Endothelial cell of umbilical vein (primary cell): Measurements from ENCODE around the gene CXCL17. TPM values are rescaled to one million over a fixed set of nuclear protein-coding genes. Genes with fewer than 3 reads are reported as not detected.

Experiments used
- BruUV-seq: library from RNA; stranded (reverse); fragments of 400-500 nt; replicated peaks from 2 replicates; lab custom pipeline; 2021; lab: Mats Ljungman, UMichigan
- CTCF ChIA-PET: fragments of 300-600, 350-600 bp; sonication (Branson Sonifier 250); formaldehyde crosslinking; loops from one replicate; lab custom pipeline; 2021; ENCODE audit warnings: antibody characterized with exemption, inconsistent platforms; lab: Charles Lee
- POLR2A ChIA-PET: fragments of 300-600, 350-600 bp; sonication (Branson Sonifier 250); formaldehyde crosslinking; loops from one replicate; lab custom pipeline; 2021; ENCODE audit warnings: antibody characterized with exemption, inconsistent platforms; lab: Charles Lee
- DNase-seq: peaks from one replicate; pipeline ENCODE4 v3.0.0-alpha.2; 2011; ENCODE audit warnings: low read depth, low spot score
- FAIRE-seq: peaks from 2 replicates; lab custom pipeline; 2011; peaks lifted over from hg19 to GRCh38; lab: Jason Lieb, UNC
- H2AFZ ChIP-seq: 2 replicates; pipeline ENCODE4 v1.6.0; 2012; ENCODE audit warnings: low read depth, low read length, control low read depth, inconsistent platforms
- H3K27ac ChIP-seq: 2 replicates; pipeline ENCODE4 v1.5.1; 2011; ENCODE audit warnings: low read depth, mild to moderate bottlenecking, control low read depth, low read length, moderate library complexity; ENCODE audit not compliant: insufficient read depth
- H3K27me3 ChIP-seq, 2 experiments: 2 replicates each; pipeline versions ENCODE4 v1.6.0 to v1.6.1; 2011; ENCODE audit warnings: low read length in 2 of 2, mixed read lengths in 1 of 2; ENCODE audit not compliant: control insufficient read depth in 2 of 2, insufficient read depth in 2 of 2
- H3K36me3 ChIP-seq, 2 experiments: 2 replicates in 1 of 2; 3 replicates in 1 of 2; pipeline ENCODE4 v1.5.1; 2011; ENCODE audit warnings: low read length in 2 of 2, mild to moderate bottlenecking in 1 of 2, moderate library complexity in 1 of 2; ENCODE audit not compliant: control insufficient read depth in 2 of 2, insufficient read depth in 2 of 2; ENCODE audit errors: extremely low read depth in 1 of 2
- H3K4me1 ChIP-seq: 3 replicates; pipeline ENCODE4 v1.5.1; 2011; ENCODE audit warnings: mild to moderate bottlenecking, low read length; ENCODE audit not compliant: control insufficient read depth, insufficient read depth; ENCODE audit errors: extremely low read depth
- H3K4me2 ChIP-seq: 2 replicates; pipeline ENCODE4 v1.6.1; 2011; ENCODE audit warnings: low read length, control low read depth, mixed read lengths; ENCODE audit not compliant: insufficient read depth
- H3K4me3 ChIP-seq, 3 experiments: fragments of 200-600 bp in 1 of 3; sonication (generic), shearing (Covaris generic) in 1 of 3; replicated peaks in 1 of 3; 2 replicates each; pipeline ENCODE4 v1.5.1; 2011 to 2016; ENCODE audit warnings: control low read depth in 3 of 3, low read length in 3 of 3, mild to moderate bottlenecking in 2 of 3, inconsistent platforms in 1 of 3, low read depth in 1 of 3, moderate library complexity in 1 of 3; ENCODE audit not compliant: insufficient read depth in 1 of 3
- H3K79me2 ChIP-seq: 2 replicates; pipeline ENCODE4 v1.6.0; 2012; ENCODE audit warnings: low read length, inconsistent platforms; ENCODE audit not compliant: control insufficient read depth, insufficient read depth
- H3K9ac ChIP-seq: replicated peaks from 2 replicates; pipeline ENCODE3; 2011; ENCODE audit warnings: low read length, control low read depth; ENCODE audit not compliant: insufficient read depth; ENCODE audit errors: extremely low read depth
- H3K9me1 ChIP-seq: replicated peaks from 3 replicates; pipeline ENCODE4 v1.6.0; 2011; ENCODE audit warnings: mild to moderate bottlenecking, low read length; ENCODE audit not compliant: control insufficient read depth, insufficient read depth; ENCODE audit errors: extremely low read depth
- H3K9me3 ChIP-seq: replicated peaks from 2 replicates; pipeline ENCODE4 v1.5.1; 2012; ENCODE audit warnings: low read length, inconsistent platforms; ENCODE audit not compliant: control insufficient read depth, insufficient read depth
- H4K20me1 ChIP-seq: replicated peaks from 2 replicates; pipeline ENCODE3; 2011; ENCODE audit warnings: mild to moderate bottlenecking, low read length; ENCODE audit not compliant: control insufficient read depth, insufficient read depth; ENCODE audit errors: extremely low read depth
- CTCF ChIP-seq, 2 donors: IDR thresholded peaks; 1 replicate in 1 of 2; 2 replicates in 1 of 2; pipeline ENCODE4 v1.5.1; 2011; ENCODE audit warnings: low read length in 2 of 2, mild to moderate bottlenecking in 2 of 2, moderate library complexity in 2 of 2, control low read depth in 1 of 2, inconsistent platforms in 1 of 2, low read depth in 1 of 2; ENCODE audit not compliant: insufficient read depth in 1 of 2; ENCODE audit errors: extremely low read depth in 1 of 2
- FOS ChIP-seq: IDR thresholded peaks from 2 replicates; pipeline ENCODE4 v1.6.1; 2011; ENCODE audit warnings: mild to moderate bottlenecking, low read length, moderate library complexity, borderline replicate concordance; ENCODE audit not compliant: insufficient read depth
- GATA2 ChIP-seq: IDR thresholded peaks from 2 replicates; pipeline ENCODE4 v1.7.0; 2011; ENCODE audit warnings: low read depth, mild to moderate bottlenecking, moderate library complexity, mixed read lengths, low read length; ENCODE audit not compliant: insufficient read length, insufficient read depth
- JUN ChIP-seq: IDR thresholded peaks from 2 replicates; pipeline ENCODE4 v1.6.1; 2011; ENCODE audit warnings: borderline replicate concordance, low read depth; ENCODE audit not compliant: insufficient read length, insufficient read depth
- MAX ChIP-seq: IDR thresholded peaks from 2 replicates; pipeline ENCODE4 v1.6.1; 2011; ENCODE audit not compliant: insufficient read depth, insufficient read length
- MYC ChIP-seq: IDR thresholded peaks from one replicate; pipeline ENCODE4 v1.6.1; 2011; ENCODE audit warnings: mild to moderate bottlenecking, low read depth, low read length
- POLR2A ChIP-seq: IDR thresholded peaks from 2 replicates; pipeline ENCODE4 v1.6.1; 2012; ENCODE audit warnings: low read depth, mild to moderate bottlenecking, control low read depth, low read length
- POLR2AphosphoS5 ChIP-seq: IDR thresholded peaks from 2 replicates; pipeline ENCODE4 v1.6.1; 2012; ENCODE audit warnings: low read depth, mild to moderate bottlenecking, control low read depth, low read length, moderate library complexity; ENCODE audit not compliant: insufficient read depth
- dilution Hi-C: fragments of 300-500 bp; cut with MboI; formaldehyde crosslinking; loops from one replicate; pipeline ENCODE4 v1.15.0; 2019; ENCODE audit warnings: low sequenced_read_pairs; ENCODE audit not compliant: extremely low pct_ligation_motif_present
- intact Hi-C: fragments of 100-400 bp; cut with micrococcal nuclease; formaldehyde crosslinking; loops from one replicate; pipeline ENCODE4 v1.10.0; 2022
- polyA plus RNA-seq, 4 experiments: library from polyadenylated mRNA; depleted of rRNA in 3 of 4; stranded (reverse) in 3 of 4; unstranded in 1 of 4; fragments of >200 nt; gene quantifications; 2 replicates each; pipeline versions ENCODE4 v1.2.1 to v1.2.3, GENCODE V29; 2011 to 2012; ENCODE audit warnings: missing spikeins in 1 of 4
- total RNA-seq: library from RNA; stranded (reverse); gene quantifications from 2 replicates; pipeline ENCODE4 v1.2.3, GENCODE V29; 2021

CXCL17 gene
- total and polyA plus RNA-seq, 2 donors (not counting 3 experiments of a cell fraction or from before 2014, with no cell fraction given), result not detected

- H3K27ac ChIP-seq, result no peak overlapping the region
- intact Hi-C loops (loop anchor here (2.0 kb wide), 1 partner anchor 19 kb away; no protein-coding TSS in a partner anchor), dilution Hi-C loops (no loop called here)
- H3K4me2 ChIP-seq, result no peak overlapping the region
- no peaks in the 10 kb centered on the region for H3K79me2 ChIP-seq
- peaks cover 29% of the 10 kb centered on the region for H3K4me1 ChIP-seq
- no peaks in the 10 kb centered on the region for H4K20me1 ChIP-seq
- FAIRE-seq (peak; percentile 61), DNase-seq (peak; percentile 36)
- no peaks in the 10 kb centered on the region for H3K9me3 ChIP-seq
- no peak overlapping the region for H2AFZ ChIP-seq
- no peak overlapping the region for H3K4me3 ChIP-seq
- TF ChIP-seq FOS, result no peak
- TF ChIP-seq JUN, result no peak
- no peak for TF ChIP-seq MAX
- TF ChIP-seq POLR2A, result no peak
- no peak for TF ChIP-seq GATA2
- peak; percentile 61 to 72 for TF ChIP-seq CTCF (IDR thresholded peaks at IDR 0.05; ENCODE audit: extremely low read depth in 1 of 2, insufficient read depth in 1 of 2, low read depth in 1 of 2, low read length in 2 of 2)
- no peak for TF ChIP-seq MYC
- TF ChIP-seq POLR2AphosphoS5, result no peak
- no peaks in the 10 kb centered on the region for H3K36me3 ChIP-seq
- no peak overlapping the region for H3K9ac ChIP-seq
- H3K27me3 ChIP-seq, result no peaks in the 10 kb centered on the region
- H3K9me1 ChIP-seq, result no peaks in the 10 kb centered on the region
- BruUV-seq, result no TSS peak
- ChIA-PET CTCF (interaction anchor here (0.6 to 2.9 kb wide), 12 partner anchors 8 to 108 kb away, joined by 3 to 18 read pairs (median 4); partner anchors contain the start of gene CEACAM1), POLR2A (interaction anchor here (0.7 kb wide), 1 partner anchor 600 kb away, joined by 3 read pairs; no protein-coding TSS in a partner anchor)
These were observed 22.6 kb downstream of the CXCL17 start for GRCh38 chr19:42420055-42420544.
